HG02840 (cell line): Measurements from ENCODE around the gene UBC.

Experiments used
- ATAC-seq: cut with Tn5 transposase; IDR thresholded peaks from one replicate; pipeline ENCODE4 v1.9.1; 2021; ENCODE audit warnings: mild to moderate bottlenecking, moderate library complexity, moderate number of reproducible peaks; ENCODE audit not compliant: unreplicated experiment, low FRiP score

The UBC gene

GRCh38 chr12:124914392-124915238, at the start of gene UBC:
TSS of gene UBC (minus strand) at chr12:124914650. CDS start at chr12:124913771, 879 bp downstream.
- ATAC-seq = peak; percentile 39

- ATAC-seq = no peak
These were observed 48.8 kb upstream of the UBC start for GRCh38 chr12:124963211-124963610.

DNA sequence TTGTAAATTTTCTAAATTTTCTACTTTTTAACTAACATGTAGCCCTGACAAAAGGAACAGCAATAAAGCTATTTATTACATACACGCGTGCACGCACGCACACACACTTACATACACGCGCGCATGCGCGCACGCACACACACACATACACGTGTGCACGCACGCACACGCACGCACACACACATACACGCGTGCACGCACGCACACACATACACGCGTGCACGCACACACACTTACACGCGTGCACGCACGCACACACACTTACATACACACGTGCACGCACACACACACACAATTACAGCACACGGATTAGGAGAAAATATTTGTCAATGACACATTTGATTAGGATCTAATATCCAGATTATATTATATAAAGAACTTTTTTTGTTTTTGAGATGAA, 46.6 kb upstream of the UBC start:
- no peak for ATAC-seq

GRCh38 chr12:124956571-124956970, 42.1 kb upstream of the UBC start:
- no peak for ATAC-seq

DNA sequence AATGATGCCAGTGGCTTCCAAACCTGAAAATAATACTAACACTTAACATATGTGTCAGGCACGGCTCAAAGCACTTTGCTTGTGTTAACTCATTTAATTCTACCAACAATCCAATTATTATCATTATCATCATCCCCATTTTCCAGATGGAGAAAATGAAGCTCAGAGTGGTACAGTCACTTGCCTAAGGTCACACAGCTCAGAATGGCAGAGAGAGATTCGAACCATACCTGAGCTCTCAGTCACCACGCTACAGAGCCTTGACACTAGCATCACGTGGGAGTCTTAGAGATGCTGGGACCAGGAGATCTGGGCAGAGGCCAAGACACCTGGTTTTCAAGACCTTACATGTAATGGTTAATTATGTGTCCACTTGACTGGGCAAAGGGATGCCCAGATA, 40.3 kb upstream of the UBC start:
- ATAC-seq = no peak

- ATAC-seq = no peak
These were observed 39.4 kb upstream of the UBC start for GRCh38 chr12:124953689-124954405.

- ATAC-seq = no peak
These were observed 38.4 kb upstream of the UBC start for GRCh38 chr12:124952801-124953200.

DNA sequence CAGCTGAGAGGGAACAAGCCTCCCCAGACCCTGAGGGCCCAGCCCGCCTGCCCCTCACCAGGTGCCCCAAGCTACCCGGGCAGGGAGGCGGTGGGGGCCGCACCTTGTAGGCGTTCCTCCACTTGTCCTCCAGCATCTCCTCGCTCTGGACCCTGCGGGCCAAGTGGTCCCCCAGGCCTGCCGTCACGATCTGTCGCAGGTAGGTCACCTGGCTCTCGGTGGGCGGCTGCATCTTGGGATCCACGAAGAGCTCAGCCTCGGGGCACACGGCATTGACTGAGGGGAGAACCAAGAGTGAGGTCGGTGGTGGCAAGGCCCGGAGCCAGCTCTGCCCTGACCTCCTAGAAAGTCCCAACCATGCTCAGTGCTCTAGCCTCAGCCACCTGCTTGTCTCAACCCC, 37.8 kb upstream of the UBC start:
- ATAC-seq = no peak

GRCh38 chr12:124949779-124950728, 35.6 kb upstream of the UBC start:
- no peak for ATAC-seq

DNA sequence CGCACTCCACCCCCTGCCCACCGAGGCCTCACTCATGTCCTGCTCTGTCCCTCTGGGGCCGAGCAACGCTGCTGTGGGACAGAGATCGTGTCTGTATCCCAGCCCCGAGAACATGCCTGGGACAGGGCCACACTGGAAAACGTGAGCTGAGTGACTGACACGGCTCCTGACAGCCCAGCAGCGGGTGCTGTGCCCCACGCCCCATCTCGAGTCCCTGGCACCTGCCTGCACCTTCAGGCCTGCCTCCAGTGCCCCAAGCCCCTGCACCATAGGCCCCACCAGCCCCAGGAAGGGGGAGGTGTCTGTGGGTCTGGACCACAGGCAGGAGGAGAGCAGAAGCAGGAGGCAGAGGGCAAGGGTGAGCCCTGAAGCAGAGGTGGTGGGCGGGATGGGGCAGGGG, 34.6 kb upstream of the UBC start:
- ATAC-seq = no peak

GRCh38 chr12:124947561-124948398, 33.3 kb upstream of the UBC start:
- no peak for ATAC-seq

DNA sequence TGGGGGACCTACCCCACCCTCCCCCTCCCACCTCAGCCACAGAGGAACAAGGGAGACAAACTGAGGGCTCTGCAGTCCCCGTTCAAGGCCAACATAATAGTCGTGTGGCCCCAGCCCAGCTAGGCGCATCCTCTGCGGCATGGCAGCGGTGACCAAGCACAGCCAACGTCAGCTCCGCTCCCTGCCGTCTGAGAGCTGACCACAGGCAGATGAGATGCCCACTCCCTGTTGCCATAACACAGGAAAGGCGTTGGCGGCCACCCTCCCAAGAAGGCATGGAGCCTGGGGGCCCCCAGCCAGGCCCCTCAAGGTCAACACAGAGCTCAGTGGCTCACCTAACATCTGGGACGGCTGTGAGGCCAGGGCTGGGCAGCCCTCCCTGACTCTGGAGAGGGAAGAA, 32.6 kb upstream of the UBC start:
- no peak for ATAC-seq

- ATAC-seq = no peak
These were observed 32.0 kb upstream of the UBC start for GRCh38 chr12:124946447-124946793.

GRCh38 chr12:124941170-124941527, 26.7 kb upstream of the UBC start:
- ATAC-seq = no peak

DNA sequence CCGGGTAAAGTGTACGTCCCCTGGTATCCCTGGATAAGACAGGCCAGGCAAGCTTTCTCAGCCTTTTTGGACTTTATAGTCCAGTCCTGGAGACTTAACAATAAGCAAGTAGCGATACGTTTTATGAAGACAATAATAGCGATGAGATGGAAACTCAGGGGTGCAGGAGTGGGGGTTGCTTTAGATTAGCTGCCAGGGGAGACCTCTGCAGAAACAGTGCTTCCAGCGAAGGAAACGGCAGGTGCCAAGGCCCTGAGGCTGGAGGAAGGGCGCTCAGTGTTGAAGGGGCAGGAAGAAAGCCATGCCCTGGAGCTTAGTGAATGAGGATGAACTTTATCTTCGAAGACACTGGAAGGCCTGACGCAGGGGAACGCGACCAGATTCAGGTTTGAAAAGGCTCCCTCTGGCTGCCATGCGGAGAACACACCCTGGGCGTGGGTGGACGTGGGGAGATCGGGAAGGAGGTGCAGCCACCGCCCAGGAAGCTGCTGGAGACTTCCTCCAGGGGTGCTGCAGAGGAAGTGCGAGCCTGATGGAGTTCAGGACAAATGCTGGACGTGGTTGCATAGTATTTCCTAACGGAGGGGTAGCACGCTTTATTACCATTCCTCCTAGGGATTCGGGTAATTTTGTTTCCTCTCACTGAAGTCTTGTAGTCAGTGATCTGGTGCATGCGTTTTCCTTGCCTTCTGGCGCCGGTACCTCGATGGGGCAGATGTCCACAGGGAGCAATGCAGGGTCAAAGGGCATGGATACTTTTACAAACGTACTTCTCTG, 26.1 kb upstream of the UBC start:
- ATAC-seq = no peak

GRCh38 chr12:124940143-124940392, 25.6 kb upstream of the UBC start:
- no peak for ATAC-seq

DNA sequence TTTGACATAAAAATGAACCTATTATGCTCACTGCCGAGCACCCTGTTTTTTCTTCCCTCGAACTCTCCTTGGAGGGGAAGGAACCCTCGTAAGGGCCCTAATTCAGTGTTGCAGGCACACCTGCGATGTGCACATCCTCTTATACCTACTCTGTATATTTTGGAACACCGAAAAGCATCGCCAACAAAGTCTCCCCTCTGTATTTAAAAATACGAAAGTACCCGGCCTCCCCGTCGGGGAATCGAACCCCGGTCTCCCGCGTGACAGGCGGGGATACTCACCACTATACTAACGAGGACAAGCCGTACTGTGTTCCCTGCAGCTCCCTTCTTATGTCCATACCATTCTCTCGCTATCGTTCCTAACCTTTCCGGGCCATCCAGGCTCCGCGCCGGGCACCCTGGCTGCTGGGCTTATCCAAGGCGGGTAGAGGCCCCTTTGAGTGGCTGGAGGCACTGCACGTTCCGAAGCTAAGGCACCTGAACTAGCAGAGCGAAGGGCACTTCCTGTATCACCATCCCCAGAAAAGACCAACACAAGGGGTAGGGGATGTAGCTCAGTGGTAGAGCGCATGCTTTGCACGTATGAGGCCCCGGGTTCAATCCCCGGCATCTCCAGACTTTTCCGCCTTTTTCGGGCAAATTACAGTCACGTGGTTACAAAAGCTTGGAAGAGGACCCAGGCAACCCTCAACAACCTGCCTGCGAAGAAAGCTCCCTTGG, 25.1 kb upstream of the UBC start:
- ATAC-seq = peak; percentile 56

DNA sequence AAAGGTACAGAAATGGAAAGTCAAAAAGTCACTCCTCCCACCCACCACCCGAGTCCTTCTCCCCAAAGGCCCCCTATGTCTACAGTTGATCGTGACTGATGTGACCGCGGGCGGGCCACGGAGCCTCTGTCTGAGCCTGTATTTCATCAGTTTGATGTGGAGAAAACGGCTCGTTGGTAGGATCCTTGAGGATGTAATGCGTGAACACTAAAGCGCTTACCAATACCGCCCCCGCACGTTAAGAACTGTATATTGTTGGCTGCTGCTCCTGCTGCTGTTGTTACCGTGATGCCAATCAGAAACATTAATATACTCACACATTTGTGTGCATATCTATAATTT, 24.6 kb upstream of the UBC start:
- peak; percentile 26 for ATAC-seq

GRCh38 chr12:124938587-124938986, 24.1 kb upstream of the UBC start:
- no peak for ATAC-seq
